Activated CD4-positive, alpha-beta T cell treated with anti-CD3 and anti-CD28 coated beads, Interleukin-2, amount 10 ng/mL, durations not matched to agents 24 days and 14 days (primary cell): ENCODE results near the gene TSPAN5. TPM values are rescaled to one million over a fixed set of nuclear protein-coding genes. Genes with fewer than 3 reads are reported as not detected.
"Not testable (repeated sequence)": the region's sequence is repeated elsewhere in the genome, so short reads cannot be mapped to it uniquely, and the experiment has no call there.

ENCODE experiments used
- DNase-seq: peaks from one replicate; pipeline ENCODE4 v3.0.0; 2022
- H3K27ac Mint-ChIP-seq: one replicate; pipeline ENCODE4 v1.8.0; 2022; ENCODE audit warnings: mild to moderate bottlenecking, mixed read lengths
- H3K27me3 Mint-ChIP-seq: one replicate; pipeline ENCODE4 v1.8.0; 2022; ENCODE audit warnings: mixed read lengths
- H3K36me3 Mint-ChIP-seq: one replicate; pipeline ENCODE4 v1.8.0; 2022; ENCODE audit warnings: low read depth, mild to moderate bottlenecking, mixed read lengths
- H3K4me1 Mint-ChIP-seq: one replicate; pipeline ENCODE4 v1.8.0; 2021; ENCODE audit warnings: mixed read lengths
- H3K4me3 Mint-ChIP-seq: one replicate; pipeline ENCODE4 v1.8.0; 2022; ENCODE audit warnings: mild to moderate bottlenecking, moderate library complexity, mixed read lengths
- H3K9me3 Mint-ChIP-seq: one replicate; pipeline ENCODE4 v1.8.0; 2021; ENCODE audit warnings: mixed read lengths
- intact Hi-C: fragments of 100-400 bp; cut with micrococcal nuclease; formaldehyde crosslinking; loops from one replicate; pipeline ENCODE4 v1.15.1; 2023
- total RNA-seq: library from RNA; stranded (reverse); gene quantifications from 2 replicates; pipeline ENCODE4 v1.2.3, GENCODE V29; 2022

Gene TSPAN5
- total RNA-seq, result 30.4 and 30.7 TPM in 2 replicates

GRCh38 chr4:98658287-98659105 is at the start of gene TSPAN5:
Gene TSPAN5, minus strand, starts transcription at chr4:98658611.
- Mint-ChIP-seq H3K4me3 (peak within 1 kb of the TSS; percentile 93), H3K9me3 (no peaks in the 10 kb centered on the region), H3K27ac (peak within 1 kb of the TSS; percentile 81), H3K27me3 (no peaks in the 10 kb centered on the region), H3K4me1 (peaks cover 70% of the 10 kb centered on the region), H3K36me3 (peaks cover 14% of the 10 kb centered on the region)
- intact Hi-C loops, result loop anchor here (1.0 to 5.0 kb wide), 4 partner anchors 56 to 270 kb away; no protein-coding TSS in a partner anchor
- peak; percentile 95 for DNase-seq

- Mint-ChIP-seq H3K4me1 (peaks cover 23% of the 10 kb centered on the region), H3K4me3 (peak overlapping the region; percentile 72), H3K27ac (peak overlapping the region; percentile 87), H3K36me3 (peaks cover 36% of the 10 kb centered on the region), H3K9me3 (peaks cover 33% of the 10 kb centered on the region), H3K27me3 (no peaks in the 10 kb centered on the region)
- DNase-seq, result no peak
- intact Hi-C loops, result loop anchor here (2.0 to 5.0 kb wide), 2 partner anchors 42 to 105 kb away; no protein-coding TSS in a partner anchor
These were observed 48.5 kb upstream of the TSPAN5 start for GRCh38 chr4:98706935-98707334.

- Mint-ChIP-seq H3K36me3 (peaks cover 36% of the 10 kb centered on the region), H3K27me3 (no peaks in the 10 kb centered on the region), H3K27ac (peak overlapping the region; percentile 87), H3K9me3 (peaks cover 35% of the 10 kb centered on the region), H3K4me3 (peak overlapping the region; percentile 72), H3K4me1 (peaks cover 23% of the 10 kb centered on the region)
- peak; percentile 84 for DNase-seq
- intact Hi-C loops, result loop anchor here (2.0 to 5.0 kb wide), 2 partner anchors 42 to 104 kb away; no protein-coding TSS in a partner anchor
These were observed 47.9 kb upstream of the TSPAN5 start for GRCh38 chr4:98706200-98706813.

GRCh38 chr4:98705586-98705985 is 47.2 kb upstream of the TSPAN5 start:
- Mint-ChIP-seq H3K9me3 (peaks cover 41% of the 10 kb centered on the region), H3K4me1 (peaks cover 23% of the 10 kb centered on the region), H3K27ac (peak overlapping the region; percentile 87), H3K36me3 (peaks cover 36% of the 10 kb centered on the region), H3K4me3 (peak overlapping the region; percentile 72)
- intact Hi-C loops, result loop anchor here (5.0 kb wide), 1 partner anchor 103 kb away; no protein-coding TSS in a partner anchor
- H3K27me3 Mint-ChIP-seq, DNase-seq: not testable (repeated sequence)

GRCh38 chr4:98700656-98701055 is 42.2 kb upstream of the TSPAN5 start:
- Mint-ChIP-seq H3K36me3 (peaks cover 11% of the 10 kb centered on the region), H3K9me3 (peaks cover 28% of the 10 kb centered on the region), H3K4me1 (peaks cover 4% of the 10 kb centered on the region), H3K27ac (no peak overlapping the region), H3K27me3 (no peaks in the 10 kb centered on the region), H3K4me3 (no peak overlapping the region)
- no peak for DNase-seq
- intact Hi-C loops, result no loop called here

- Mint-ChIP-seq H3K4me1 (peaks cover 7% of the 10 kb centered on the region), H3K27ac (no peak overlapping the region), H3K36me3 (peaks cover 2% of the 10 kb centered on the region), H3K4me3 (no peak overlapping the region), H3K9me3 (peaks cover 22% of the 10 kb centered on the region), H3K27me3 (no peaks in the 10 kb centered on the region)
- intact Hi-C loops, result no loop called here
- no peak for DNase-seq
These were observed 35.7 kb upstream of the TSPAN5 start for GRCh38 chr4:98694076-98694475.

- Mint-ChIP-seq H3K27me3 (no peaks in the 10 kb centered on the region), H3K9me3 (peaks cover 21% of the 10 kb centered on the region), H3K4me3 (no peak overlapping the region), H3K27ac (no peak overlapping the region), H3K36me3 (peaks cover 2% of the 10 kb centered on the region), H3K4me1 (peaks cover 19% of the 10 kb centered on the region)
- intact Hi-C loops, result no loop called here
- DNase-seq, result peak; percentile 40
These were observed 34.0 kb upstream of the TSPAN5 start for GRCh38 chr4:98692411-98692810.

GRCh38 chr4:98691588-98691987 is 33.2 kb upstream of the TSPAN5 start:
- H3K4me3 Mint-ChIP-seq, result no peak overlapping the region
- intact Hi-C loops, result no loop called here
- DNase-seq, result peak; percentile 43
- peaks cover 18% of the 10 kb centered on the region for H3K9me3 Mint-ChIP-seq
- peaks cover 19% of the 10 kb centered on the region for H3K4me1 Mint-ChIP-seq
- H3K36me3 Mint-ChIP-seq, result peaks cover 2% of the 10 kb centered on the region
- no peaks in the 10 kb centered on the region for H3K27me3 Mint-ChIP-seq
- no peak overlapping the region for H3K27ac Mint-ChIP-seq

GRCh38 chr4:98689507-98690174 is 31.2 kb upstream of the TSPAN5 start:
- DNase-seq, result peak; percentile 48
- peaks cover 16% of the 10 kb centered on the region for H3K9me3 Mint-ChIP-seq
- no peaks in the 10 kb centered on the region for H3K27me3 Mint-ChIP-seq
- no peak overlapping the region for H3K4me3 Mint-ChIP-seq
- intact Hi-C loops, result loop anchor here (2.0 kb wide), 1 partner anchor 27 kb away; no protein-coding TSS in a partner anchor
- peaks cover 19% of the 10 kb centered on the region for H3K4me1 Mint-ChIP-seq
- H3K36me3 Mint-ChIP-seq, result peaks cover 2% of the 10 kb centered on the region
- peak overlapping the region; percentile 12 for H3K27ac Mint-ChIP-seq

GRCh38 chr4:98688411-98689290 is 30.2 kb upstream of the TSPAN5 start:
- Mint-ChIP-seq H3K27me3 (no peaks in the 10 kb centered on the region), H3K36me3 (peaks cover 2% of the 10 kb centered on the region), H3K4me3 (no peak overlapping the region), H3K4me1 (peaks cover 19% of the 10 kb centered on the region), H3K27ac (peak overlapping the region; percentile 14), H3K9me3 (peaks cover 12% of the 10 kb centered on the region)
- peak; percentile 57 for DNase-seq
- intact Hi-C loops, result loop anchor here (2.0 kb wide), 1 partner anchor 26 kb away; no protein-coding TSS in a partner anchor

GRCh38 chr4:98687876-98688275 is 29.5 kb upstream of the TSPAN5 start:
- H3K9me3 Mint-ChIP-seq, result peaks cover 12% of the 10 kb centered on the region
- H3K4me1 Mint-ChIP-seq, result peaks cover 19% of the 10 kb centered on the region
- no peak overlapping the region for H3K27ac Mint-ChIP-seq
- no peak for DNase-seq
- no peak overlapping the region for H3K4me3 Mint-ChIP-seq
- peaks cover 2% of the 10 kb centered on the region for H3K36me3 Mint-ChIP-seq
- no peaks in the 10 kb centered on the region for H3K27me3 Mint-ChIP-seq
- intact Hi-C loops, result loop anchor here (2.0 kb wide), 1 partner anchor 25 kb away; no protein-coding TSS in a partner anchor

- Mint-ChIP-seq H3K9me3 (peaks cover 12% of the 10 kb centered on the region), H3K27ac (no peak overlapping the region), H3K27me3 (no peaks in the 10 kb centered on the region), H3K4me3 (no peak overlapping the region), H3K4me1 (peaks cover 19% of the 10 kb centered on the region), H3K36me3 (peaks cover 2% of the 10 kb centered on the region)
- no peak for DNase-seq
- intact Hi-C loops, result no loop called here
These were observed 28.4 kb upstream of the TSPAN5 start for GRCh38 chr4:98686847-98687246.
